Panc1 (cell line): ENCODE results near the gene KRT1. TPM values are rescaled to one million over a fixed set of nuclear protein-coding genes. Genes with fewer than 3 reads are reported as not detected.

Source experiments
- ATAC-seq: fragments of 200-7000 bp; cut with Tn5 transposase; 2 replicates; pipeline ENCODE4 v1.9.1; 2020; ENCODE audit warnings: mild to moderate bottlenecking, moderate library complexity
- BruUV-seq: library from RNA; stranded (reverse); fragments of 400-500 nt; replicated peaks from 2 replicates; lab custom pipeline; 2021; lab: Mats Ljungman, UMichigan
- CTCF ChIA-PET: fragments of 300-600 bp; sonication (Branson Sonifier 250); formaldehyde crosslinking; loops from one replicate; lab custom pipeline; 2022; ENCODE audit warnings: antibody characterized with exemption; lab: Charles Lee
- POLR2A ChIA-PET: fragments of 300-600 bp; sonication (Branson Sonifier 250); formaldehyde crosslinking; loops from one replicate; lab custom pipeline; 2022; ENCODE audit warnings: antibody characterized with exemption; lab: Charles Lee
- DNase-seq: peaks from one replicate; pipeline ENCODE4 v3.0.0-alpha.2; 2010; ENCODE audit warnings: low read depth, low spot score
- H3K27ac ChIP-seq: 2 replicates; pipeline ENCODE4 v1.5.1; 2011; ENCODE audit warnings: mild to moderate bottlenecking, low read length, inconsistent platforms
- H3K27me3 ChIP-seq: fragments of 200-500 bp; sonication (Bioruptor generic); 2 replicates; pipeline ENCODE4 v1.6.0; 2014; ENCODE audit warnings: low read length, inconsistent platforms; ENCODE audit not compliant: control insufficient read depth, insufficient read depth
- H3K36me3 ChIP-seq: fragments of 200-500 bp; sonication (Bioruptor generic); 2 replicates; pipeline ENCODE4 v1.5.1; 2014; ENCODE audit warnings: inconsistent platforms, mild to moderate bottlenecking, low read length, moderate library complexity; ENCODE audit not compliant: control insufficient read depth, insufficient read depth
- H3K4me1 ChIP-seq: 2 replicates; pipeline ENCODE4 v1.5.1; 2011; ENCODE audit warnings: inconsistent platforms, mild to moderate bottlenecking, low read length, moderate library complexity; ENCODE audit not compliant: control insufficient read depth, insufficient read depth
- H3K4me3 ChIP-seq, 2 experiments: 2 replicates each; pipeline ENCODE4 v1.5.1; 2011 to 2012; ENCODE audit warnings: low read depth in 2 of 2, low read length in 2 of 2, mild to moderate bottlenecking in 2 of 2, inconsistent platforms in 1 of 2, moderate library complexity in 1 of 2
- H3K9me3 ChIP-seq: fragments of 200-500 bp; sonication (Bioruptor generic); 2 replicates; pipeline ENCODE4 v1.5.1; 2014; ENCODE audit warnings: low read depth, mild to moderate bottlenecking, inconsistent platforms, low read length, moderate library complexity; ENCODE audit not compliant: control insufficient read depth, insufficient read depth
- CTCF ChIP-seq: fragments of 450-650 bp; IDR thresholded peaks from 2 replicates; pipeline ENCODE4 v1.5.1; 2017; ENCODE audit warnings: mild to moderate bottlenecking
- POLR2AphosphoS5 ChIP-seq: IDR thresholded peaks from 2 replicates; pipeline ENCODE4 v1.6.1; 2012; ENCODE audit warnings: mild to moderate bottlenecking, low read depth, low read length, moderate library complexity
- REST ChIP-seq, 2 experiments: IDR thresholded peaks; 2 replicates each; pipeline ENCODE4 v1.6.1; 2011 to 2012; ENCODE audit warnings: low read depth in 2 of 2, control low read depth in 1 of 2, low read length in 1 of 2, mild to moderate bottlenecking in 1 of 2, moderate library complexity in 1 of 2; ENCODE audit not compliant: insufficient read depth in 1 of 2
- SIN3A ChIP-seq: IDR thresholded peaks from 2 replicates; pipeline ENCODE4 v1.6.1; 2012; ENCODE audit warnings: low read depth, mild to moderate bottlenecking, low read length, moderate library complexity, borderline replicate concordance; ENCODE audit not compliant: insufficient read depth
- TCF7L2 ChIP-seq: IDR thresholded peaks from 2 replicates; pipeline ENCODE4 v1.6.1; 2011; ENCODE audit warnings: mild to moderate bottlenecking, low read depth, low read length, inconsistent platforms
- in situ Hi-C: cut with HindIII; loops from 2 replicates; pipeline ENCODE4 v1.10.0; 2016; ENCODE audit warnings: low sequenced_read_pairs, low pct_unique_long_range_greater_than_20kb
- intact Hi-C: fragments of 100-400 bp; cut with micrococcal nuclease; formaldehyde crosslinking; loops from one replicate; pipeline ENCODE4 v1.10.0; 2022; ENCODE audit not compliant: unreplicated experiment
- total RNA-seq: library from RNA; stranded (reverse); gene quantifications from one replicate; pipeline ENCODE4 v1.2.1, GENCODE V29; 2021; ENCODE audit not compliant: unreplicated experiment

KRT1 gene
- total RNA-seq, 1 experiment from 2014 or later = not detected

- intact Hi-C loops (no loop called here), in situ Hi-C loops (no loop called here)
- TF ChIP-seq TCF7L2 (no peak), REST (IDR thresholded peaks at IDR 0.05; ENCODE audit: insufficient read depth in 1 of 2, low read depth in 2 of 2, low read length in 1 of 2) (no peak), CTCF (no peak), SIN3A (no peak), POLR2AphosphoS5 (no peak)
- BruUV-seq = no TSS peak
- ChIA-PET POLR2A (interaction anchor here (0.7 kb wide), 1 partner anchor 107 kb away, joined by 3 read pairs; no protein-coding TSS in a partner anchor), CTCF (no interaction called here)
- Histone ChIP-seq H3K27me3 (peaks cover 31% of the 10 kb centered on the region), H3K4me3 (peak overlapping the region; percentile 23 to 29), H3K27ac (no peak overlapping the region), H3K4me1 (no peaks in the 10 kb centered on the region; the same call in 1 of the 2 replicates), H3K9me3 (no peaks in the 10 kb centered on the region), H3K36me3 (no peaks in the 10 kb centered on the region)
- no peak for DNase-seq
- no peak for ATAC-seq
Observed at GRCh38 chr12:52690351-52691075, 10.3 kb upstream of the KRT1 start.

- no TSS peak for BruUV-seq
- H3K27me3 ChIP-seq = peaks cover 27% of the 10 kb centered on the region
Observed at GRCh38 chr12:52689936-52690335, 9.7 kb upstream of the KRT1 start.

More at GRCh38 chr12:52689936-52690335, 9.7 kb upstream of the KRT1 start:
- ATAC-seq = no peak
- Histone ChIP-seq H3K27ac (no peak overlapping the region), H3K4me3 (no peak overlapping the region), H3K4me1 (no peaks in the 10 kb centered on the region; the same call in 1 of the 2 replicates), H3K9me3 (no peaks in the 10 kb centered on the region), H3K36me3 (no peaks in the 10 kb centered on the region)
- POLR2A ChIA-PET = no interaction called here
- CTCF ChIA-PET = no interaction called here
- intact Hi-C loops (no loop called here), in situ Hi-C loops (no loop called here)
- no peak for DNase-seq
- TF ChIP-seq CTCF (no peak), REST (IDR thresholded peaks at IDR 0.05; ENCODE audit: insufficient read depth in 1 of 2, low read depth in 2 of 2, low read length in 1 of 2) (no peak), POLR2AphosphoS5 (no peak), SIN3A (no peak), TCF7L2 (no peak)
